ENCODE data around the gene SMARCA4.
"Not testable (repeated sequence)": the region's sequence is repeated elsewhere in the genome, so short reads cannot be mapped to it uniquely, and the experiment has no call there.

Gene SMARCA4

GRCh38 chr19:10976131-10976892 lies 15.5 kb downstream of the SMARCA4 start:
- no peak for DNase-seq (ENCODE audit: low spot score)
- FAIRE-seq: no peak

- FAIRE-seq (no peak), DNase-seq (ENCODE audit: low spot score) (no peak)
Measured at GRCh38 chr19:10977742-10978092, 16.9 kb downstream of the SMARCA4 start.

GRCh38 chr19:10979951-10980381 lies 19.1 kb downstream of the SMARCA4 start:
- FAIRE-seq: no peak

GRCh38 chr19:10981252-10981895 lies 20.5 kb downstream of the SMARCA4 start:
- DNase-seq (ENCODE audit: low spot score): no peak
- FAIRE-seq: no peak

More at GRCh38 chr19:10979951-10980381, 19.1 kb downstream of the SMARCA4 start:
- no peak for DNase-seq (ENCODE audit: low spot score)

GRCh38 chr19:10983026-10983425 lies 22.2 kb downstream of the SMARCA4 start:
- FAIRE-seq (no peak), DNase-seq (ENCODE audit: low spot score) (no peak)

- FAIRE-seq: no peak
- DNase-seq (ENCODE audit: low spot score): no peak
Measured at GRCh38 chr19:10984166-10984735, 23.4 kb downstream of the SMARCA4 start.

GRCh38 chr19:10985502-10985901 lies 24.7 kb downstream of the SMARCA4 start:
- DNase-seq (ENCODE audit: low spot score) (no peak), FAIRE-seq (no peak)

GRCh38 chr19:10986301-10987127 lies 25.7 kb downstream of the SMARCA4 start:
- no peak for DNase-seq (ENCODE audit: low spot score)
- no peak for FAIRE-seq

GRCh38 chr19:10987571-10988297 lies 26.9 kb downstream of the SMARCA4 start:
- no peak for DNase-seq (ENCODE audit: low spot score)
- FAIRE-seq: no peak

- FAIRE-seq (no peak), DNase-seq (ENCODE audit: low spot score) (no peak)
Measured at GRCh38 chr19:10988380-10988779, 27.6 kb downstream of the SMARCA4 start.

GRCh38 chr19:10988921-10989320 lies 28.1 kb downstream of the SMARCA4 start:
- FAIRE-seq: no peak

GRCh38 chr19:10991076-10991475 lies 30.2 kb downstream of the SMARCA4 start:
- no peak for DNase-seq (ENCODE audit: low spot score)
- no peak for FAIRE-seq

More at GRCh38 chr19:10988921-10989320, 28.1 kb downstream of the SMARCA4 start:
- DNase-seq (ENCODE audit: low spot score): no peak

- no peak for FAIRE-seq
- no peak for DNase-seq (ENCODE audit: low spot score)
Measured at GRCh38 chr19:10991521-10992081, 30.8 kb downstream of the SMARCA4 start.

GRCh38 chr19:10992174-10992573 lies 31.3 kb downstream of the SMARCA4 start:
- FAIRE-seq; DNase-seq (ENCODE audit: low spot score): not testable (repeated sequence)

GRCh38 chr19:10995926-10996600 lies 35.2 kb downstream of the SMARCA4 start:
- no peak for DNase-seq (ENCODE audit: low spot score)
- FAIRE-seq: no peak

GRCh38 chr19:10998045-10998533 lies 37.3 kb downstream of the SMARCA4 start:
- DNase-seq (ENCODE audit: low spot score) (peak; percentile 60), FAIRE-seq (no peak)

GRCh38 chr19:10998666-10999065 lies 37.8 kb downstream of the SMARCA4 start:
- DNase-seq (ENCODE audit: low spot score) (no peak), FAIRE-seq (no peak)

- FAIRE-seq: no peak
- no peak for DNase-seq (ENCODE audit: low spot score)
Measured at GRCh38 chr19:11005521-11005920, 44.7 kb downstream of the SMARCA4 start.

- no peak for DNase-seq (ENCODE audit: low spot score)
- FAIRE-seq: no peak
Measured at GRCh38 chr19:11007385-11007784, 46.6 kb downstream of the SMARCA4 start.

All from RCC 7860 (cell line).